ENCODE results near the gene H2BK1. TPM values are rescaled to one million over a fixed set of nuclear protein-coding genes. Genes with fewer than 3 reads are reported as not detected.

H2BK1 gene
- total RNA-seq, 1 experiment from 2014 or later, result 0.69 TPM

DNA sequence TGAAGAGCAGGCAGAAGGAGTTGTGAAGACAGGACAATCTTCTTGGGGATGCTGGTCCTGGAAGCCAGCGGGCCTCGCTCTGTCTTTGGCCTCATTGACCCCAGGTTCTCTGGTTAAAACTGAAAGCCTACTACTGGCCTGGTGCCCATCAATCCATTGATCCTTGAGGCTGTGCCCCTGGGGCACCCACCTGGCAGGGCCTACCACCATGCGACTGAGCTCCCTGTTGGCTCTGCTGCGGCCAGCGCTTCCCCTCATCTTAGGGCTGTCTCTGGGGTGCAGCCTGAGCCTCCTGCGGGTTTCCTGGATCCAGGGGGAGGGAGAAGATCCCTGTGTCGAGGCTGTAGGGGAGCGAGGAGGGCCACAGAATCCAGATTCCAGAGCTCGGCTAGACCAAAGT lies 23.5 kb upstream of the H2BK1 start:
- Histone ChIP-seq H3K4me3 (replicated peaks in 1 of 2; ENCODE audit: low read depth in 1 of 2, low read length in 2 of 2) (peak overlapping the region; percentile 59 to 93), H3K27ac (ENCODE audit: low read depth, low read length) (peak overlapping the region; percentile 72), H3K36me3 (ENCODE audit: control insufficient read depth in 1 of 2, insufficient read depth in 2 of 2, low read length in 2 of 2) (peaks cover 9 to 17% of the 10 kb centered on the region in 2 experiments), H4K20me1 (ENCODE audit: insufficient read depth) (no peaks in the 10 kb centered on the region), H3K4me2 (ENCODE audit: low read length) (peak overlapping the region; percentile 87), H3K9me3 (ENCODE audit: control insufficient read depth in 1 of 2, insufficient read depth in 1 of 2, low read depth in 1 of 2, low read length in 2 of 2) (no peaks in the 10 kb centered on the region), H3K4me1 (ENCODE audit: control insufficient read depth in 1 of 2, insufficient read depth in 2 of 2, low read length in 2 of 2) (peaks cover 11 to 21% of the 10 kb centered on the region in 2 experiments), H3K27me3 (ENCODE audit: insufficient read depth, low read length) (no peaks in the 10 kb centered on the region), H3K9me2 (ENCODE audit: insufficient read depth) (no peaks in the 10 kb centered on the region), H3K9ac (ENCODE audit: low read length) (peak overlapping the region; percentile 80), H2AFZ (ENCODE audit: low read depth, low read length, poor library complexity, severe bottlenecking) (no peak overlapping the region), H3K79me2 (ENCODE audit: insufficient read depth, low read length) (peaks cover 33% of the 10 kb centered on the region)
- BruUV-seq (replicated peaks), result no TSS peak
- POLR2A ChIA-PET, result no interaction called here
- no peak for DNase-seq (ENCODE audit: low read depth, low spot score)
- intact Hi-C loops (cut with micrococcal nuclease), result no loop called here
- CTCF ChIA-PET, result interaction anchor here (1.3 kb wide), 2 partner anchors 9 to 10 kb away, joined by 4 to 6 read pairs; no protein-coding TSS in a partner anchor
- ATAC-seq, result no peak
- RAD21 ChIA-PET (ENCODE audit: low non-redundant PET in 1 of 2, low total read pairs in 2 of 2, uncharacterized antibody in 2 of 2, unreplicated experiment in 2 of 2), result no interaction called here
- TF ChIP-seq ZFX (IDR thresholded peaks at IDR 0.05) (no peak), FOSL1 (IDR thresholded peaks at IDR 0.05; ENCODE audit: low read depth) (no peak), EZH2phosphoT487 (IDR thresholded peaks at IDR 0.05; ENCODE audit: borderline replicate concordance) (no peak), POLR2A (IDR thresholded peaks at IDR 0.05; ENCODE audit: borderline replicate concordance, extremely low read depth, insufficient read depth, insufficient read length) (no peak), SP1 (IDR thresholded peaks at IDR 0.05; ENCODE audit: low read depth) (no peak), RAD21 (IDR thresholded peaks at IDR 0.05; ENCODE audit: low read depth) (no peak), POLR2AphosphoS5 (IDR thresholded peaks at IDR 0.05; ENCODE audit: low read depth, low read length) (no peak), SIN3A (IDR thresholded peaks at IDR 0.05; ENCODE audit: low read depth) (no peak), JUND (IDR thresholded peaks at IDR 0.05) (no peak), EZH2 (IDR thresholded peaks at IDR 0.05) (no peak), ELF1 (IDR thresholded peaks at IDR 0.05; ENCODE audit: borderline replicate concordance, low read depth) (no peak), YY1 (IDR thresholded peaks at IDR 0.05; ENCODE audit: extremely low read depth, insufficient replicate concordance, low read depth, low read length) (no peak)
- TF ChIP-seq, protein P1, sequence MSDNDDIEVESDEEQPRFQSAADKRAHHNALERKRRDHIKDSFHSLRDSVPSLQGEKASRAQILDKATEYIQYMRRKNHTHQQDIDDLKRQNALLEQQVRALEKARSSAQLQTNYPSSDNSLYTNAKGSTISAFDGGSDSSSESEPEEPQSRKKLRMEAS (IDR thresholded peaks at IDR 0.05), result no peak
- TF ChIP-seq, protein P2, sequence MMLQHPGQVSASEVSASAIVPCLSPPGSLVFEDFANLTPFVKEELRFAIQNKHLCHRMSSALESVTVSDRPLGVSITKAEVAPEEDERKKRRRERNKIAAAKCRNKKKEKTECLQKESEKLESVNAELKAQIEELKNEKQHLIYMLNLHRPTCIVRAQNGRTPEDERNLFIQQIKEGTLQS (IDR thresholded peaks at IDR 0.05), result no peak
- TF ChIP-seq, protein P3, sequence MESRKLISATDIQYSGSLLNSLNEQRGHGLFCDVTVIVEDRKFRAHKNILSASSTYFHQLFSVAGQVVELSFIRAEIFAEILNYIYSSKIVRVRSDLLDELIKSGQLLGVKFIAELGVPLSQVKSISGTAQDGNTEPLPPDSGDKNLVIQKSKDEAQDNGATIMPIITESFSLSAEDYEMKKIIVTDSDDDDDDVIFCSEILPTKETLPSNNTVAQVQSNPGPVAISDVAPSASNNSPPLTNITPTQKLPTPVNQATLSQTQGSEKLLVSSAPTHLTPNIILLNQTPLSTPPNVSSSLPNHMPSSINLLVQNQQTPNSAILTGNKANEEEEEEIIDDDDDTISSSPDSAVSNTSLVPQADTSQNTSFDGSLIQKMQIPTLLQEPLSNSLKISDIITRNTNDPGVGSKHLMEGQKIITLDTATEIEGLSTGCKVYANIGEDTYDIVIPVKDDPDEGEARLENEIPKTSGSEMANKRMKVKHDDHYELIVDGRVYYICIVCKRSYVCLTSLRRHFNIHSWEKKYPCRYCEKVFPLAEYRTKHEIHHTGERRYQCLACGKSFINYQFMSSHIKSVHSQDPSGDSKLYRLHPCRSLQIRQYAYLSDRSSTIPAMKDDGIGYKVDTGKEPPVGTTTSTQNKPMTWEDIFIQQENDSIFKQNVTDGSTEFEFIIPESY (IDR thresholded peaks at IDR 0.05; ENCODE audit: extremely low read depth, insufficient replicate concordance, low read length), result no peak
- TF ChIP-seq, protein P4, sequence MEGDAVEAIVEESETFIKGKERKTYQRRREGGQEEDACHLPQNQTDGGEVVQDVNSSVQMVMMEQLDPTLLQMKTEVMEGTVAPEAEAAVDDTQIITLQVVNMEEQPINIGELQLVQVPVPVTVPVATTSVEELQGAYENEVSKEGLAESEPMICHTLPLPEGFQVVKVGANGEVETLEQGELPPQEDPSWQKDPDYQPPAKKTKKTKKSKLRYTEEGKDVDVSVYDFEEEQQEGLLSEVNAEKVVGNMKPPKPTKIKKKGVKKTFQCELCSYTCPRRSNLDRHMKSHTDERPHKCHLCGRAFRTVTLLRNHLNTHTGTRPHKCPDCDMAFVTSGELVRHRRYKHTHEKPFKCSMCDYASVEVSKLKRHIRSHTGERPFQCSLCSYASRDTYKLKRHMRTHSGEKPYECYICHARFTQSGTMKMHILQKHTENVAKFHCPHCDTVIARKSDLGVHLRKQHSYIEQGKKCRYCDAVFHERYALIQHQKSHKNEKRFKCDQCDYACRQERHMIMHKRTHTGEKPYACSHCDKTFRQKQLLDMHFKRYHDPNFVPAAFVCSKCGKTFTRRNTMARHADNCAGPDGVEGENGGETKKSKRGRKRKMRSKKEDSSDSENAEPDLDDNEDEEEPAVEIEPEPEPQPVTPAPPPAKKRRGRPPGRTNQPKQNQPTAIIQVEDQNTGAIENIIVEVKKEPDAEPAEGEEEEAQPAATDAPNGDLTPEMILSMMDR (IDR thresholded peaks at IDR 0.05 in 2 of 3, conservative IDR thresholded peaks at IDR 0.05 in 1 of 3; ENCODE audit: borderline replicate concordance in 1 of 3, insufficient read depth in 1 of 3, low read depth in 2 of 3, low read length in 2 of 3), result no peak
- TF ChIP-seq, protein P5, sequence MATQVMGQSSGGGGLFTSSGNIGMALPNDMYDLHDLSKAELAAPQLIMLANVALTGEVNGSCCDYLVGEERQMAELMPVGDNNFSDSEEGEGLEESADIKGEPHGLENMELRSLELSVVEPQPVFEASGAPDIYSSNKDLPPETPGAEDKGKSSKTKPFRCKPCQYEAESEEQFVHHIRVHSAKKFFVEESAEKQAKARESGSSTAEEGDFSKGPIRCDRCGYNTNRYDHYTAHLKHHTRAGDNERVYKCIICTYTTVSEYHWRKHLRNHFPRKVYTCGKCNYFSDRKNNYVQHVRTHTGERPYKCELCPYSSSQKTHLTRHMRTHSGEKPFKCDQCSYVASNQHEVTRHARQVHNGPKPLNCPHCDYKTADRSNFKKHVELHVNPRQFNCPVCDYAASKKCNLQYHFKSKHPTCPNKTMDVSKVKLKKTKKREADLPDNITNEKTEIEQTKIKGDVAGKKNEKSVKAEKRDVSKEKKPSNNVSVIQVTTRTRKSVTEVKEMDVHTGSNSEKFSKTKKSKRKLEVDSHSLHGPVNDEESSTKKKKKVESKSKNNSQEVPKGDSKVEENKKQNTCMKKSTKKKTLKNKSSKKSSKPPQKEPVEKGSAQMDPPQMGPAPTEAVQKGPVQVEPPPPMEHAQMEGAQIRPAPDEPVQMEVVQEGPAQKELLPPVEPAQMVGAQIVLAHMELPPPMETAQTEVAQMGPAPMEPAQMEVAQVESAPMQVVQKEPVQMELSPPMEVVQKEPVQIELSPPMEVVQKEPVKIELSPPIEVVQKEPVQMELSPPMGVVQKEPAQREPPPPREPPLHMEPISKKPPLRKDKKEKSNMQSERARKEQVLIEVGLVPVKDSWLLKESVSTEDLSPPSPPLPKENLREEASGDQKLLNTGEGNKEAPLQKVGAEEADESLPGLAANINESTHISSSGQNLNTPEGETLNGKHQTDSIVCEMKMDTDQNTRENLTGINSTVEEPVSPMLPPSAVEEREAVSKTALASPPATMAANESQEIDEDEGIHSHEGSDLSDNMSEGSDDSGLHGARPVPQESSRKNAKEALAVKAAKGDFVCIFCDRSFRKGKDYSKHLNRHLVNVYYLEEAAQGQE (IDR thresholded peaks at IDR 0.05; ENCODE audit: low read depth), result no peak

Measured in HCT116 (cell line).